ENCODE data around the gene PIGBOS1. TPM values are rescaled to one million over a fixed set of nuclear protein-coding genes. Genes with fewer than 3 reads are reported as not detected.
"Not testable (repeated sequence)": the region's sequence is repeated elsewhere in the genome, so short reads cannot be mapped to it uniquely, and the experiment has no call there.

Gene PIGBOS1
- total RNA-seq, 2 experiments from 2014 or later = 10.5 to 13.2 TPM

DNA sequence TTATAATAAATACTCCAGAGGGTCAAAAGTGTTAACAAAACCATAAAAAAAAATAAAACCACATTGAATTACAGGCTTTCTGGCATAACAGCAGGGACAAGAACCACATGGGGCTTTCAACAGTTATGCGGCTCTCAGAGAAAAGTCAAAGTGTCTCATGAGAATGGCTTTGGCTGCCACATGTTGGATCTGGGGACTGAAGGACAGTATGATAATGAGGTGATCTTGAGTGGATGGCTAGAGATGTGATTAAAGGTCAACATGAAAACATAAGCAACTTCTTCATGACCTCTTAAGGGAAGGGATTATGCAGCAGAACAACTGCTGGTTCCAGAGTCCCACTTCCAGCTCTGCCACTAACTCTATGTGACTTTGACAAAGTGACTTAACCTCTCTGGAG is 34.5 kb downstream of the PIGBOS1 start:
- intact Hi-C loops (cut with micrococcal nuclease) = no loop called here
- ChIA-PET CTCF (interaction anchor here (1.8 kb wide), 2 partner anchors 63 to 66 kb away, joined by 4 read pairs; no protein-coding TSS in a partner anchor), POLR2A (interaction anchor here (1.0 to 1.5 kb wide), 2 partner anchors 14 to 30 kb away, joined by 3 to 8 read pairs; no protein-coding TSS in a partner anchor)
- TF ChIP-seq, protein P1, sequence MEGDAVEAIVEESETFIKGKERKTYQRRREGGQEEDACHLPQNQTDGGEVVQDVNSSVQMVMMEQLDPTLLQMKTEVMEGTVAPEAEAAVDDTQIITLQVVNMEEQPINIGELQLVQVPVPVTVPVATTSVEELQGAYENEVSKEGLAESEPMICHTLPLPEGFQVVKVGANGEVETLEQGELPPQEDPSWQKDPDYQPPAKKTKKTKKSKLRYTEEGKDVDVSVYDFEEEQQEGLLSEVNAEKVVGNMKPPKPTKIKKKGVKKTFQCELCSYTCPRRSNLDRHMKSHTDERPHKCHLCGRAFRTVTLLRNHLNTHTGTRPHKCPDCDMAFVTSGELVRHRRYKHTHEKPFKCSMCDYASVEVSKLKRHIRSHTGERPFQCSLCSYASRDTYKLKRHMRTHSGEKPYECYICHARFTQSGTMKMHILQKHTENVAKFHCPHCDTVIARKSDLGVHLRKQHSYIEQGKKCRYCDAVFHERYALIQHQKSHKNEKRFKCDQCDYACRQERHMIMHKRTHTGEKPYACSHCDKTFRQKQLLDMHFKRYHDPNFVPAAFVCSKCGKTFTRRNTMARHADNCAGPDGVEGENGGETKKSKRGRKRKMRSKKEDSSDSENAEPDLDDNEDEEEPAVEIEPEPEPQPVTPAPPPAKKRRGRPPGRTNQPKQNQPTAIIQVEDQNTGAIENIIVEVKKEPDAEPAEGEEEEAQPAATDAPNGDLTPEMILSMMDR (IDR thresholded peaks at IDR 0.05) = no peak
- peaks cover 73% of the 10 kb centered on the region for H3K36me3 Mint-ChIP-seq (ENCODE audit: low read depth)
- DNase-seq = no peak
- H3K9me3 Mint-ChIP-seq = no peaks in the 10 kb centered on the region
- H3K4me3 Mint-ChIP-seq = peak overlapping the region; percentile 90
- peaks cover 77% of the 10 kb centered on the region for H3K4me1 Mint-ChIP-seq (ENCODE audit: low read depth)
- no peak for ATAC-seq
- peak overlapping the region; percentile 72 for H3K27ac Mint-ChIP-seq
- H3K27me3 Mint-ChIP-seq = no peaks in the 10 kb centered on the region

DNA sequence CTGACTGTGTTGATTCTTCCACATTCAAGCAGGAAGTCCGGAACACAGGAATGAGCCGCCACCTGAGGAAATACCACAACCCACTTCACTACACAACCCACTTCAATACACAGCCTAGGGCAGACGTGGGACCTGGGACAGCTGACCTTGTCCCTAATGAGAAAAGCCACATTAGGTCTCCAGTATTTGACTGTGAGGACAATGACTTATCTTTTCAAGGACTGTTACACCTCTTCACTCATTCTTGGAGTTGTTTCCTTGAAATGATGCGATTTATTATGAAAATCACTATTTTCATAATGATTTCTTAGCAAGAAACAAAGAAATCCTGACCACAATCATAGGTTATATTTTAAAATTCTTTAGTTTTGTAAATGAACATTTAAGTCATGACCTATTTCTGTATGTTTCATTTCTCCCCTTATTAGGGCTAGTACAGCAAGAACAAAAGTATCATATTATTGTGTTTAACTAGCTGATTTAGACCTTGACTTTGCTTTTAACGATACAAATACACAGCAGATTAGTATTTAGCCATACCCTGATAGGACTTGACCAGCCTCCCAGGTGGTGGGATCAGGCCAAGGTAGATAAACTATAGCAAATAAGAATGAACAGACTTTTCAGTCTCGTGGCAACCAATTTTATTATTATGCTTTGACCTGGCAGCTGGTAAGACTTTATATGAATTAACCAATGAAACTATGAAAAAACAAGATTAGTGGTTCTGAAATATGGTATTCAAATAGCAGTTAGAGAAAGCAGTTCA is 35.4 kb downstream of the PIGBOS1 start:
- Mint-ChIP-seq H3K4me1 (ENCODE audit: low read depth) (peaks cover 84% of the 10 kb centered on the region), H3K27me3 (no peaks in the 10 kb centered on the region), H3K4me3 (peak overlapping the region; percentile 43), H3K27ac (peak overlapping the region; percentile 98), H3K9me3 (no peaks in the 10 kb centered on the region), H3K36me3 (ENCODE audit: low read depth) (peaks cover 74% of the 10 kb centered on the region)
- intact Hi-C loops (cut with micrococcal nuclease) = loop anchor here (2.0 kb wide), 1 partner anchor 61 kb away; no protein-coding TSS in a partner anchor
- ATAC-seq = no peak
- DNase-seq = no peak
- POLR2A ChIA-PET = interaction anchor here (0.6 to 1.8 kb wide), 3 partner anchors 13 to 35 kb away, joined by 3 to 4 read pairs (median 4); partner anchors contain the start of genes PIGB and PIGBOS1
- TF ChIP-seq, protein P1 (IDR thresholded peaks at IDR 0.05) = no peak
- CTCF ChIA-PET = interaction anchor here (0.9 kb wide), 1 partner anchor 11 kb away, joined by 3 read pairs; no protein-coding TSS in a partner anchor

DNA sequence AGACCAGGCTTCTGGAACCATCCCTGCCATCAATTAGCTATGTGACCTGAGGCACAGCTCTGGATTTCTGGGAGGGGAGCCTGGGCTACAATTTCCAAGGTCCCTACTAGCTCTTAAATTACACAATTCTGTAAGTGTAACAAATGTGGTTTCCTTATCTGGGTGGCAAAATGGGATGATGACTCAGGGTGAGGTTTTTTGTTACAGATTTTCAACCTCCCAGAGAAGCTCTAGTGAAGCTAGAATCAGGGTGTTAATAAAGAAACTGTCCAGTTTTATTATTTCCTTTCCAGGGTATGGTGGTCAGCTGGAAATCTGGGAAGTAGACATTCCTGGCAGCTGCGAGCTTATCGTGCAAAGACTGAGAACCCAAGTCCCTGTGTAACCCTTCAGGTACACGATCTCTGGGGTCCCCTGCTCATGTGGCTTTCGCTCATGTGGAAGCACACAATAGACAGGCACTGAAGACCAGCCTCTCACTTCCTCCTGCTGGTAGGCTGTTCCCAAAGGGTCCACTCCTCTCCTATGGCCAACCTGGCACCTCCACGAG is 36.6 kb downstream of the PIGBOS1 start:
- Mint-ChIP-seq H3K27me3 (no peaks in the 10 kb centered on the region), H3K36me3 (ENCODE audit: low read depth) (peaks cover 66% of the 10 kb centered on the region), H3K27ac (peak overlapping the region; percentile 98), H3K9me3 (no peaks in the 10 kb centered on the region), H3K4me1 (ENCODE audit: low read depth) (peaks cover 93% of the 10 kb centered on the region), H3K4me3 (peak overlapping the region; percentile 43)
- intact Hi-C loops (cut with micrococcal nuclease) = loop anchor here (2.0 kb wide), 1 partner anchor 60 kb away; no protein-coding TSS in a partner anchor
- ATAC-seq (no peak), DNase-seq (peak; percentile 45)
- CTCF ChIA-PET = interaction anchor here (0.7 to 2.2 kb wide), 8 partner anchors 9 to 114 kb away, joined by 3 to 11 read pairs (median 3); no protein-coding TSS in a partner anchor
- TF ChIP-seq, protein P1 (IDR thresholded peaks at IDR 0.05) = no peak
- POLR2A ChIA-PET = interaction anchor here (0.6 to 1.8 kb wide), 12 partner anchors 11 to 85 kb away, joined by 3 to 5 read pairs (median 3); partner anchors contain the start of genes PIGB and PIGBOS1

DNA sequence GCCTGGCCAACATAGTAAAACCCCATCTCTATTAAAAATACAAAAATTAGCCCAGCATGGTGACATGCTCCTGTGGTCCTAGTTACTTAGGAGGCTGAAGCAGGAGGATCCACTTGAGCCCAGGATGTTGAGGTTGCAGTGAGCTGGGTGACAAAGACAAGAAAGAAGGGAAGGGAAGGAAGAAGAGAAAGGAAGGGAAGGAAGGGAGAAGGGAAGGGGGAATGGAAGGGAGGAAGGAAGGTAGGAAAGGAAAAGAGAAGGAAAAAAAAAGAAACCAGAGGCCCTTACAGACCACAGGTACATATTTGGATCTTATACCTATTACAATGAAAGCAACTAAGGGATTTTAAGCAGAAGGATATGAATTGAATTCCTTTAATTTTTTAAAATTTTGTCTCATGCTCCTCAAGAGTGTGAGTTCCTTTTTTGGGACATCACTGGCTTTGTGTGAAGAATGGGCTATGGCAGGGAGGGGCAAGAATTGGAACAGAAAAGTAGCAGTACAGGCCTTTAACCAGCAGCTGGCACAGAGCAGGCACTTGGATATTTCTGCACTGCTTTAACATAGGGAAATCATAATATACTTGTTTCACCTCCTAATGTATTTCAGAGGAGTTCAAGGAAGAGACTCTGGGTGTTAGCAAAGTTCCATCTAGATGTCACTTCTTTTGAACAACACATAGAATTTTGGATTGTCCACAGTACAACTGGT is 37.2 kb downstream of the PIGBOS1 start:
- Mint-ChIP-seq H3K36me3 (ENCODE audit: low read depth) (peaks cover 65% of the 10 kb centered on the region), H3K9me3 (no peaks in the 10 kb centered on the region), H3K4me1 (ENCODE audit: low read depth) (peaks cover 96% of the 10 kb centered on the region), H3K27ac (peak overlapping the region; percentile 98), H3K4me3 (peak overlapping the region; percentile 28), H3K27me3 (no peaks in the 10 kb centered on the region)
- ChIA-PET CTCF (interaction anchor here (0.7 to 2.2 kb wide), 7 partner anchors 9 to 113 kb away, joined by 3 to 11 read pairs (median 3); no protein-coding TSS in a partner anchor), POLR2A (interaction anchor here (0.7 to 1.8 kb wide), 12 partner anchors 10 to 84 kb away, joined by 3 to 5 read pairs (median 3); partner anchors contain the start of genes PIGB and PIGBOS1)
- DNase-seq = no peak
- no peak for ATAC-seq
- TF ChIP-seq, protein P1 (IDR thresholded peaks at IDR 0.05) = no peak
- intact Hi-C loops (cut with micrococcal nuclease) = loop anchor here (2.0 kb wide), 1 partner anchor 59 kb away; no protein-coding TSS in a partner anchor

DNA sequence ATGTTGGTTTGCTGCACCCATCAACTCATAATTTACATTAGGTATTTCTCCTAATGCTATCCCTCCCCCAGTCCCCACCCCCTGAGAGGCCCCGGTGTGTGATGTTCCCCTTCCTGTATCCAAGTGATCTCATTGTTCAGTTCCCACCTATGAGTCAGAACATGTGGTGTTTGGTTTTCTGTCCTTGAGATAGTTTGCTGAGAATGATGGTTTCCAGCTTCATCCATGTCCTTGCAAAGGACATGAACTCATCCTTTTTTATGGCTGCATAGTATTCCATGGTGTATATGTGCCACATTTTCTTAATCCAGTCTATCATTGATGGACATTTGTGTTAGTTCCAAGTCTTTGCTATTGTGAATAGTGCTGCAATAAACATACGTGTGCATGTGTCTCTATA is 38.3 kb downstream of the PIGBOS1 start:
- ChIA-PET CTCF (interaction anchor here (1.0 to 2.2 kb wide), 4 partner anchors 10 to 62 kb away, joined by 4 to 11 read pairs (median 5); no protein-coding TSS in a partner anchor), POLR2A (interaction anchor here (1.0 to 5.1 kb wide), 4 partner anchors 8 to 44 kb away, joined by 3 to 30 read pairs (median 4); no protein-coding TSS in a partner anchor)
- Mint-ChIP-seq H3K27ac (peak overlapping the region; percentile 98), H3K36me3 (ENCODE audit: low read depth) (peaks cover 58% of the 10 kb centered on the region), H3K4me1 (ENCODE audit: low read depth) (peaks cover 92% of the 10 kb centered on the region)
- H3K9me3 Mint-ChIP-seq; H3K4me3 Mint-ChIP-seq; intact Hi-C loops (cut with micrococcal nuclease); H3K27me3 Mint-ChIP-seq; ATAC-seq: not testable (repeated sequence)
- DNase-seq = peak; percentile 72
